GM18499 (cell line): ENCODE results near the gene EIF2S3.

Experiments
- ATAC-seq: cut with Tn5 transposase; IDR thresholded peaks from one replicate; pipeline ENCODE4 v1.9.1; 2021; ENCODE audit warnings: moderate number of reproducible peaks; ENCODE audit not compliant: insufficient read depth, unreplicated experiment

Gene EIF2S3

GRCh38 chrX:24124244-24124799 is 69.6 kb downstream of the EIF2S3 start:
- no peak for ATAC-seq

GRCh38 chrX:24125028-24125612 is 70.4 kb downstream of the EIF2S3 start:
- ATAC-seq = no peak
